Left lobe of liver (tissue), 2 donors: ENCODE measurements around the gene BCAS3. TPM values are rescaled to one million over a fixed set of nuclear protein-coding genes. Genes with fewer than 3 reads are reported as not detected.

Experiments
- ATAC-seq: fragments of 200-7000 bp; cut with Tn5 transposase; one replicate; pipeline ENCODE4 v1.9.1; 2020; ENCODE audit warnings: mild to moderate bottlenecking, moderate library complexity
- DNase-seq: peaks from one replicate; pipeline ENCODE4 v3.0.0-alpha.2; 2020; ENCODE audit warnings: low spot score
- total RNA-seq: library from RNA; stranded (reverse); gene quantifications from one replicate; pipeline ENCODE4 v1.2.1, GENCODE V29; 2021
- donor health status: DM: no; HTN: no; CAD: no; lungs with moderate emphysema.
- donor health status: DM: no; HTN: yes; CAD: no.

Gene BCAS3
- total RNA-seq, 1 donor from 2014 or later = 20.9 TPM

GRCh38 chr17:61175298-61176142 is 497.9 kb downstream of the BCAS3 start:
- ATAC-seq = no peak
- DNase-seq = no peak

- ATAC-seq (no peak), DNase-seq (no peak)
Observed at GRCh38 chr17:61177351-61177750, 499.7 kb downstream of the BCAS3 start.

- ATAC-seq = no peak
- no peak for DNase-seq
Observed at GRCh38 chr17:61178284-61178683, 500.6 kb downstream of the BCAS3 start.

- ATAC-seq (no peak), DNase-seq (no peak)
Observed at GRCh38 chr17:61179380-61179806, 501.7 kb downstream of the BCAS3 start.

GRCh38 chr17:61183793-61184192 is 506.1 kb downstream of the BCAS3 start:
- DNase-seq (no peak), ATAC-seq (no peak)

- ATAC-seq = no peak
- DNase-seq = no peak
Observed at GRCh38 chr17:61185385-61185784, 507.7 kb downstream of the BCAS3 start.

- ATAC-seq (no peak), DNase-seq (no peak)
Observed at GRCh38 chr17:61187038-61187437, 509.4 kb downstream of the BCAS3 start.

- ATAC-seq = no peak
- DNase-seq = no peak
Observed at GRCh38 chr17:61188081-61188480, 510.4 kb downstream of the BCAS3 start.

- DNase-seq (no peak), ATAC-seq (no peak)
Observed at GRCh38 chr17:61189968-61190367, 512.3 kb downstream of the BCAS3 start.

- DNase-seq (no peak), ATAC-seq (no peak)
Observed at GRCh38 chr17:61196302-61196704, 518.7 kb downstream of the BCAS3 start.

- no peak for ATAC-seq
Observed at GRCh38 chr17:61196799-61197198, 519.1 kb downstream of the BCAS3 start.

GRCh38 chr17:61199431-61200338 is 522.0 kb downstream of the BCAS3 start:
- DNase-seq (no peak), ATAC-seq (no peak)

More at GRCh38 chr17:61196799-61197198, 519.1 kb downstream of the BCAS3 start:
- DNase-seq = no peak

- no peak for DNase-seq
Observed at GRCh38 chr17:61200339-61200715, 522.7 kb downstream of the BCAS3 start.

GRCh38 chr17:61201211-61201610 is 523.6 kb downstream of the BCAS3 start:
- ATAC-seq = no peak
- no peak for DNase-seq

More at GRCh38 chr17:61200339-61200715, 522.7 kb downstream of the BCAS3 start:
- no peak for ATAC-seq

GRCh38 chr17:61202564-61202963 is 524.9 kb downstream of the BCAS3 start:
- DNase-seq = no peak
- ATAC-seq = no peak

GRCh38 chr17:61203671-61204131 is 526.0 kb downstream of the BCAS3 start:
- ATAC-seq (no peak), DNase-seq (no peak)

GRCh38 chr17:61204456-61204855 is 526.8 kb downstream of the BCAS3 start:
- DNase-seq = no peak

GRCh38 chr17:61205401-61205800 is 527.8 kb downstream of the BCAS3 start:
- no peak for ATAC-seq
- no peak for DNase-seq

More at GRCh38 chr17:61204456-61204855, 526.8 kb downstream of the BCAS3 start:
- ATAC-seq = no peak

- ATAC-seq (no peak), DNase-seq (no peak)
Observed at GRCh38 chr17:61205931-61206330, 528.3 kb downstream of the BCAS3 start.

GRCh38 chr17:61206922-61207321 is 529.3 kb downstream of the BCAS3 start:
- no peak for DNase-seq
- ATAC-seq = no peak

- ATAC-seq = peak; percentile 70
- no peak for DNase-seq
Observed at GRCh38 chr17:61208301-61209105, 530.9 kb downstream of the BCAS3 start.
